ENCODE measurements around the gene CETP.
"Not testable (repeated sequence)": the region's sequence is repeated elsewhere in the genome, so short reads cannot be mapped to it uniquely, and the experiment has no call there.

The CETP gene

DNA sequence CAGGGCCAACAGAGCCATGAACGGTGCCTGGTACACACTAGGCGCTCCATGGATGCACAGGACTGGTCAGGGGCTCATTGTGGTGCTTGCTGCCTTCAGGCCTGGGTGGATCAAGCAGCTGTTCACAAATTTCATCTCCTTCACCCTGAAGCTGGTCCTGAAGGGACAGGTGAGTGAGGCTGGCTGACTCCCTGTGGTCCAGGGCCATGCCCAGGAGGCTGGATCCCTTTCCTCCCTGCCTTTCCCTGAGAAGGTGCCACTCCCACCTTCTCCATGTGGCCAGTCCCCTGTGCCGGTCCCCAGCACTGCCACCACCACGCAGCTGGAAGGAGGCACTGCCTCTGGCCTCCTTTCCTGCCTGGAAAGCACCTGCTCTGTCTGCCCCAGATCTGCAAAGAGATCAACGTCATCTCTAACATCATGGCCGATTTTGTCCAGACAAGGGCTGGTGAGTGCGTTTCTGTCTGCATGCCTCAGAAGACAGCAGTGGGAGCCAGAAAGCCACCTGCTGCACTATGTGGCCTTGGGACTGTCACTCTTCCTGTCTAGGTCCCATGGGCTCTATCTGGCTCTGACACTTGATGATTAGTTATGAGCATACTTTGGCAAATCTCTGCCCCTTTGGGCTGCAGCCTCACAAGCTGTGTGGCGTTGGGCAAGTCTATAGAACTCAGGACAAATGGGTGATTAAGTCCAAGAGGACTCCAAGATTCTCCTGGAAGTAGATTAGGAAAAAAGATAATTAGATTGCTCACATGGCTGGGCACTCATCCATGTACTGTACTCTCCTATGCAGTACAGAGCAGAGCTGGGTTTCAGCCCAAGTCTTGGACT, 9.4 kb downstream of the CETP start:
- Histone ChIP-seq H3K36me3 (ENCODE audit: low read depth) (no peaks in the 10 kb centered on the region), H3K4me1 (ENCODE audit: insufficient read depth, poor library complexity, severe bottlenecking) (no peaks in the 10 kb centered on the region), H3K4me3 (ENCODE audit: severe bottlenecking) (no peak overlapping the region), H3K27ac (ENCODE audit: poor library complexity, severe bottlenecking) (no peak overlapping the region), H3K27me3 (ENCODE audit: insufficient read depth, poor library complexity, severe bottlenecking) (no peaks in the 10 kb centered on the region), H3K9me3 (ENCODE audit: severe bottlenecking) (no peaks in the 10 kb centered on the region)
- DNase-seq (ENCODE audit: low spot score), result no peak
- TF ChIP-seq, protein P1, sequence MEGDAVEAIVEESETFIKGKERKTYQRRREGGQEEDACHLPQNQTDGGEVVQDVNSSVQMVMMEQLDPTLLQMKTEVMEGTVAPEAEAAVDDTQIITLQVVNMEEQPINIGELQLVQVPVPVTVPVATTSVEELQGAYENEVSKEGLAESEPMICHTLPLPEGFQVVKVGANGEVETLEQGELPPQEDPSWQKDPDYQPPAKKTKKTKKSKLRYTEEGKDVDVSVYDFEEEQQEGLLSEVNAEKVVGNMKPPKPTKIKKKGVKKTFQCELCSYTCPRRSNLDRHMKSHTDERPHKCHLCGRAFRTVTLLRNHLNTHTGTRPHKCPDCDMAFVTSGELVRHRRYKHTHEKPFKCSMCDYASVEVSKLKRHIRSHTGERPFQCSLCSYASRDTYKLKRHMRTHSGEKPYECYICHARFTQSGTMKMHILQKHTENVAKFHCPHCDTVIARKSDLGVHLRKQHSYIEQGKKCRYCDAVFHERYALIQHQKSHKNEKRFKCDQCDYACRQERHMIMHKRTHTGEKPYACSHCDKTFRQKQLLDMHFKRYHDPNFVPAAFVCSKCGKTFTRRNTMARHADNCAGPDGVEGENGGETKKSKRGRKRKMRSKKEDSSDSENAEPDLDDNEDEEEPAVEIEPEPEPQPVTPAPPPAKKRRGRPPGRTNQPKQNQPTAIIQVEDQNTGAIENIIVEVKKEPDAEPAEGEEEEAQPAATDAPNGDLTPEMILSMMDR (IDR thresholded peaks at IDR 0.05; ENCODE audit: poor library complexity, severe bottlenecking), result no peak
- ATAC-seq (ENCODE audit: low read depth), result peak; percentile 44; the same call in 1 of the 3 replicates

DNA sequence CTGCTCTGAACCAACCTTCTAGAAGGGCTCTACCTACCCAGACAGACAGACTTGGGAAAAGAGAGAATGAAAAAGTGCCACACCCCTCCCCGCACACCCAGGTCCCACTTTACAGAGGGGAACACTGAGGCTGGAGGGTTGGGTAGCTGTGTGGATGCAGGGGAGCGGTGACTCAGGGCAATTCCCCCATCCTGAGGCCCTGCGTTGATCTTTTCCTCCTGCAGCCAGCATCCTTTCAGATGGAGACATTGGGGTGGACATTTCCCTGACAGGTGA, 10.0 kb downstream of the CETP start:
- Histone ChIP-seq H3K9me3 (ENCODE audit: severe bottlenecking) (no peaks in the 10 kb centered on the region), H3K27me3 (ENCODE audit: insufficient read depth, poor library complexity, severe bottlenecking) (no peaks in the 10 kb centered on the region)
- TF ChIP-seq, protein P1 (IDR thresholded peaks at IDR 0.05; ENCODE audit: poor library complexity, severe bottlenecking), result no peak

DNA sequence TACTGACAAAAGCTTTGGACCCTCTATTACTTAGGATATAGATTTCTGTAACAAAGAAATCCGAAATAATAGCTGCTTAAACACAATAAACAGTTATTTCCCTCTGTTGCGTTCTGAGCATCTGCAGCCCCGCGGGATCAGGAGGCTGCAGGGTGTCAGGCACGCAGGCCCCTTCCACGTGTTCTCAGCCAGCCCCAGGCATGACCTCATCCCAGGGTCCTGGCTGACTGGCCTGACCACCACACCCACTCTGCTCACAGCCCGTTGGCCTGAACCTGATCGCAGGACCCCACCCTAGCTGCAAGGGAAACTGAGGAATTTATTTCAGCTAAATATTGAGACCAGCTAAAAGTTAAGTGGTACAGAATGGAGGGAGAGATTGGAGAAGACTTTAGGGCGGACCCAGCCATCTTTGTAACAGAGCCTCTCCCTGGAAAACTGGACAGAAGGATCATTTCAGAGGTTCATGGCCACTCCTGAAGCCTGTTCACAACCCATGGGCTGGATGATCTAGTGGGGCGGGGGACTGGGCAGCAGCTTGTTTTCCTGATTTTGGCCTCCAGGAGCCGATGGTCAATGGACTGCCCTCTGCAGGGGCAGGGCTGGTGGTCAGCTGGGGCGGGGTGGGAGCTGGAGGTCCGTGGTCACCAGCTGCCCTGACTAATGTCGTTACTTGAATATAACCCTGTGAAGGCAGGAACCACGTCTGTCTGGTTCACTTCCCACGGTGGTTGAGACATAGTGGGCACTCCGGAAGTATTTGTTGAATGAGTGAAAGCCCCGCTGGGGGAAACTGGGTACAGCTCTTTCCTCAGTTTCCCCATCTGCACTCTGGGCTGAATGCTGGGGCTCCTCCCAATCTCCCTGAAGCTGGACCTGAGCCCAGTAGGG, 10.9 kb downstream of the CETP start:
- no peak for ATAC-seq (ENCODE audit: low read depth)

More for the DNA sequence above, 10.0 kb downstream of the CETP start:
- ATAC-seq (ENCODE audit: low read depth) (no peak), DNase-seq (ENCODE audit: low spot score) (no peak)
- no peaks in the 10 kb centered on the region for H3K4me1 ChIP-seq (ENCODE audit: insufficient read depth, poor library complexity, severe bottlenecking)
- H3K4me3 ChIP-seq (ENCODE audit: severe bottlenecking), result no peak overlapping the region
- H3K27ac ChIP-seq (ENCODE audit: poor library complexity, severe bottlenecking), result no peak overlapping the region
- no peaks in the 10 kb centered on the region for H3K36me3 ChIP-seq (ENCODE audit: low read depth)

DNA sequence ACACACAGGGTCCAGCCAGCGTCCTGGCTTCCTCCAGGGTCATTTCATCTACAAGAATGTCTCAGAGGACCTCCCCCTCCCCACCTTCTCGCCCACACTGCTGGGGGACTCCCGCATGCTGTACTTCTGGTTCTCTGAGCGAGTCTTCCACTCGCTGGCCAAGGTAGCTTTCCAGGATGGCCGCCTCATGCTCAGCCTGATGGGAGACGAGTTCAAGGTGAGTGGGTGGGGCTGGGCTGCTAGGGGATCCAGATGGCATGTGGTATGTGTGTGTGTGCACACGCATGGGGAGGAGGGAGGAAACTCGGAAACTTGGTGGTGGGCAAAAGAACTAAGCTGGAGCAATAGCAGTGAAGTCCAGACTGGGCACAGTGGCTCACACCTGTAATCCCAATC, 11.5 kb downstream of the CETP start:
- TF ChIP-seq, protein P1 (IDR thresholded peaks at IDR 0.05; ENCODE audit: poor library complexity, severe bottlenecking), result no peak

More for the DNA sequence above, 10.9 kb downstream of the CETP start:
- H3K4me1 ChIP-seq (ENCODE audit: insufficient read depth, poor library complexity, severe bottlenecking), result no peaks in the 10 kb centered on the region
- TF ChIP-seq, protein P1 (IDR thresholded peaks at IDR 0.05; ENCODE audit: poor library complexity, severe bottlenecking), result no peak
- no peaks in the 10 kb centered on the region for H3K27me3 ChIP-seq (ENCODE audit: insufficient read depth, poor library complexity, severe bottlenecking)
- no peaks in the 10 kb centered on the region for H3K9me3 ChIP-seq (ENCODE audit: severe bottlenecking)
- no peaks in the 10 kb centered on the region for H3K36me3 ChIP-seq (ENCODE audit: low read depth)
- H3K4me3 ChIP-seq (ENCODE audit: severe bottlenecking), result no peak overlapping the region
- DNase-seq (ENCODE audit: low spot score), result no peak
- no peak overlapping the region for H3K27ac ChIP-seq (ENCODE audit: poor library complexity, severe bottlenecking)

DNA sequence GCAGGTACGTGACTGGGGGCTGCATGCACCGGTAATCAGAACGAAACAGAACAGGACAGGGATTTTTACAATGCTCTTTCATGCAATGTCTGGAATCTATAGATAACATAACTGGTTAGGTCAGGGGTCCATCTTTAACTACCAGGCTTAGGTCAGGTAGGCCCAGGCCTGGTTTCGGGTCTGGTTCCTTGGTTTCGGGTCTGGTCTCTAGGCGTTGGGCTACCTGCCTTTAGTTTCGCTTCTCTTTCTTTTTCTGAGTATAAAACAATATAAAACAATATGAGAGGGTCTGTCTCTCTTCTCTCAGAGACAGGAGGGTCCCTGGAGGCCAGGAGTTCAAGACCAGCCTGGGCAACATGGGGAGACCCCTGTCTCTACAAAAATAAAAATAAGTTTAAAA, 12.1 kb downstream of the CETP start:
- not testable (repeated sequence) for H3K27me3 ChIP-seq (ENCODE audit: insufficient read depth, poor library complexity, severe bottlenecking); H3K4me1 ChIP-seq (ENCODE audit: insufficient read depth, poor library complexity, severe bottlenecking)

More for the DNA sequence above, 11.5 kb downstream of the CETP start:
- Histone ChIP-seq H3K27me3 (ENCODE audit: insufficient read depth, poor library complexity, severe bottlenecking) (no peaks in the 10 kb centered on the region), H3K27ac (ENCODE audit: poor library complexity, severe bottlenecking) (no peak overlapping the region), H3K4me3 (ENCODE audit: severe bottlenecking) (no peak overlapping the region), H3K4me1 (ENCODE audit: insufficient read depth, poor library complexity, severe bottlenecking) (no peaks in the 10 kb centered on the region), H3K9me3 (ENCODE audit: severe bottlenecking) (no peaks in the 10 kb centered on the region), H3K36me3 (ENCODE audit: low read depth) (no peaks in the 10 kb centered on the region)
- ATAC-seq (ENCODE audit: low read depth) (no peak), DNase-seq (ENCODE audit: low spot score) (no peak)

More for the DNA sequence above, 12.1 kb downstream of the CETP start:
- not testable (repeated sequence) for H3K9me3 ChIP-seq (ENCODE audit: severe bottlenecking); H3K27ac ChIP-seq (ENCODE audit: poor library complexity, severe bottlenecking); H3K36me3 ChIP-seq (ENCODE audit: low read depth); DNase-seq (ENCODE audit: low spot score); H3K4me3 ChIP-seq (ENCODE audit: severe bottlenecking); ATAC-seq (ENCODE audit: low read depth)

Data from RWPE2 (cell line).